Measurements from ENCODE around the gene MYL11. TPM values are rescaled to one million over a fixed set of nuclear protein-coding genes. Genes with fewer than 3 reads are reported as not detected.

Gene MYL11
- total RNA-seq, 1 donor from 2014 or later, result not detected

DNA sequence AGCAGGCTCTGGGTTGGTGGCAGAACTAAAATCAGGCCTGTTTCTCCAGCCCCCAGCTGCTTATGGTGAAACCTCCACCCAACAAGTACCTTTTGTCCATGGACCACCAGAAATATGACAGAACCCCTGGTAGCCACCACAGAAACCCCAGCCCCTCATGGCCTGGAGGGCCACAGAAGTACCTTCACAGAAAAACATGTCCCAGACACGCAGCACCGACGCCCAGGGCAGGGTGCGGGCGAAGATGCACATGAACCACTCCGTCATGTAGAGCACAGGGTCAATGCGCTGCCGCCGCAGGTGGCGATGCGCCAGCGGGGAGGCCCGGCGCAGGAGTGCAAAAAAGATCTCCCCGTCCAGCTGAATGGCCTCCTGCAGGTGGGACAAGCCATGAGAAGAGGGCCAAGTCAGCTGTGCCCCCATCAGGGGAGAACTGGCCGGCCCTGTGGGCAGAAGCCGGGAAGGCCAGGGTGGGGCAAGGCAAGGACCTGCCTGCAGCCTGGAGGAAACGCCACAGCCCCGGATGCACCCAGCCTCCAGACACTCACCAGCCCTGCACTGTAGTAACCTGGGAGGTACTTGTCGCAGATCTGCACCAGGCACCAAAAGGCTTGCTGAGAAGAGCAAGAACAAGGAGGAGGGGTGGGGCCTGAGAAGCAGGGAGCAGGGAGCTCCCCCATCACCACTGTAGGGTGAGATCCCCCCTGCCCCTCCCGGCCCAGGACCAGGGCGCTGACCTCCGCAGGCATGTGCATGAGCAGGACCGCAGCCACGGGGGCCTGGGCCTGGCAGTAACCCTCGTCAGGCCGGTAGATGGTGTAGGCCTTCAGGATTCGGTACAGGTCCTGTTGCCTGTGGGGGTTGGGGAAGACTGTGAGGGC, 15.4 kb upstream of the MYL11 start:
- TF ChIP-seq, protein P1, sequence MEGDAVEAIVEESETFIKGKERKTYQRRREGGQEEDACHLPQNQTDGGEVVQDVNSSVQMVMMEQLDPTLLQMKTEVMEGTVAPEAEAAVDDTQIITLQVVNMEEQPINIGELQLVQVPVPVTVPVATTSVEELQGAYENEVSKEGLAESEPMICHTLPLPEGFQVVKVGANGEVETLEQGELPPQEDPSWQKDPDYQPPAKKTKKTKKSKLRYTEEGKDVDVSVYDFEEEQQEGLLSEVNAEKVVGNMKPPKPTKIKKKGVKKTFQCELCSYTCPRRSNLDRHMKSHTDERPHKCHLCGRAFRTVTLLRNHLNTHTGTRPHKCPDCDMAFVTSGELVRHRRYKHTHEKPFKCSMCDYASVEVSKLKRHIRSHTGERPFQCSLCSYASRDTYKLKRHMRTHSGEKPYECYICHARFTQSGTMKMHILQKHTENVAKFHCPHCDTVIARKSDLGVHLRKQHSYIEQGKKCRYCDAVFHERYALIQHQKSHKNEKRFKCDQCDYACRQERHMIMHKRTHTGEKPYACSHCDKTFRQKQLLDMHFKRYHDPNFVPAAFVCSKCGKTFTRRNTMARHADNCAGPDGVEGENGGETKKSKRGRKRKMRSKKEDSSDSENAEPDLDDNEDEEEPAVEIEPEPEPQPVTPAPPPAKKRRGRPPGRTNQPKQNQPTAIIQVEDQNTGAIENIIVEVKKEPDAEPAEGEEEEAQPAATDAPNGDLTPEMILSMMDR (IDR thresholded peaks at IDR 0.05), result no peak
- no peak for DNase-seq (ENCODE audit: extremely low spot score, unreplicated experiment)
- H3K27ac Mint-ChIP-seq (ENCODE audit: unreplicated experiment), result no peak overlapping the region

DNA sequence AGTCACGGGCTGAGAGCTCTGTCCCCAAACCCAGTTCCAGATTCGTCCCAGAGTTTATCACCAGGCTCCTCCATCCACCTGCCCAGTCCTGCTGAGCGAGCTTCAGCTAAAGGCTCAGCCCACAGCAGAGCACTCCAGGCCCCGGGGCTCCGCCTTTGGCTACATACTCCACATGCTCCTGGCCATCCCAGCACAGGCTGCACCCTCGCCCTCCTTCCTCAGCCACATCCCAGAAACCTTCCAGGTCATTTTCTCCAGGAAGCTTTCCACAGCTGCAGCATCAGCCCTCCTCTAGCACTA, 14.8 kb upstream of the MYL11 start:
- Mint-ChIP-seq H3K36me3 (ENCODE audit: unreplicated experiment) (peaks cover 22% of the 10 kb centered on the region), H3K9me3 (ENCODE audit: unreplicated experiment) (no peaks in the 10 kb centered on the region), H3K27me3 (ENCODE audit: unreplicated experiment) (no peaks in the 10 kb centered on the region), H3K4me3 (ENCODE audit: unreplicated experiment) (no peak overlapping the region), H3K4me1 (ENCODE audit: unreplicated experiment) (peaks cover 7% of the 10 kb centered on the region), H3K27ac (ENCODE audit: unreplicated experiment) (no peak overlapping the region)
- no peak for DNase-seq (ENCODE audit: extremely low spot score, unreplicated experiment)
- TF ChIP-seq, protein P1 (IDR thresholded peaks at IDR 0.05), result no peak

More for the DNA sequence above, 15.4 kb upstream of the MYL11 start:
- H3K4me3 Mint-ChIP-seq (ENCODE audit: unreplicated experiment), result no peak overlapping the region
- no peaks in the 10 kb centered on the region for H3K9me3 Mint-ChIP-seq (ENCODE audit: unreplicated experiment)
- peaks cover 11% of the 10 kb centered on the region for H3K4me1 Mint-ChIP-seq (ENCODE audit: unreplicated experiment)
- H3K36me3 Mint-ChIP-seq (ENCODE audit: unreplicated experiment), result peaks cover 22% of the 10 kb centered on the region
- no peaks in the 10 kb centered on the region for H3K27me3 Mint-ChIP-seq (ENCODE audit: unreplicated experiment)

DNA sequence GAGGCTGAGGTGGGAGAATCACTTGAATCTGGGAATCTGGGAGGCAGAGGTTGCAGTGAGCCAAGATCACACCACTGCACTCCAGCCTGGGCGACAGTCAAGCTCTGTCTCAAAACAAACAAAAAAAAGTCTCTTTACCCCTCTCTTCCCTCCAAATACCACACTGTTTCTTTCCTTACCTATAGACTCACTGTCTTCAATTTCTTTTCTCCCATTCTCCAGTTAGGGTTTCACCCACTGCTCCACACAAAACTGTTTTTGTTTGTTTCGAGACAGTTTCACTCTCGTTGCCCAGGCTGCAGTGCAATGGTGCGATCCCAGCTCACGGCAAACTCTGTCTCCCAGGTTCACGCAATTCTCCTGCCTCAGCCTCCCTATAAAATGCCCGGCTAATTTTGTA, 13.4 kb upstream of the MYL11 start:
- H3K27ac Mint-ChIP-seq (ENCODE audit: unreplicated experiment), result no peak overlapping the region
- H3K4me1 Mint-ChIP-seq (ENCODE audit: unreplicated experiment), result peaks cover 6% of the 10 kb centered on the region
- no peaks in the 10 kb centered on the region for H3K9me3 Mint-ChIP-seq (ENCODE audit: unreplicated experiment)
- no peaks in the 10 kb centered on the region for H3K27me3 Mint-ChIP-seq (ENCODE audit: unreplicated experiment)
- DNase-seq (ENCODE audit: extremely low spot score, unreplicated experiment), result no peak
- H3K4me3 Mint-ChIP-seq (ENCODE audit: unreplicated experiment), result no peak overlapping the region
- TF ChIP-seq, protein P1 (IDR thresholded peaks at IDR 0.05), result no peak
- H3K36me3 Mint-ChIP-seq (ENCODE audit: unreplicated experiment), result peaks cover 32% of the 10 kb centered on the region

DNA sequence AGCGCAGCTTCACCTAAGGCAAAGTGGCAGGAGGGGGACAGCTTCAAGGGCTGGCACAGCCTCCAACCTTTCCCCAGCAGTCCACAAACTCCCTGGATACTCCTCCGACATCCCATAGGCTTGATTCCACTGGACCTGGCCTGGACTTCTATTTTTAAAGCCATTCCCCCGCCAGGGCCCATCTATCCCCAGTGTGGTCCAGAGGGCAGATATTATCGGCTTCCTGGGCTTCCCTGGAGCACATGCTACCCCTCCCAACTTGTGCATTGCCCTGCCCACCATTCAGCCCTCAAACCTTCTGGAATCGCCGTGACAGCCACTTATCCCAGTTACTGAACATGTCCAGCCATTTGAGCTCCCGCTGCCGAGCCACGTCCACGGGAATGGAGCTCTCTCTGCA, 9.4 kb upstream of the MYL11 start:
- Mint-ChIP-seq H3K27me3 (ENCODE audit: unreplicated experiment) (no peaks in the 10 kb centered on the region), H3K4me3 (ENCODE audit: unreplicated experiment) (no peak overlapping the region), H3K9me3 (ENCODE audit: unreplicated experiment) (no peaks in the 10 kb centered on the region), H3K36me3 (ENCODE audit: unreplicated experiment) (peaks cover 30% of the 10 kb centered on the region), H3K27ac (ENCODE audit: unreplicated experiment) (no peak overlapping the region), H3K4me1 (ENCODE audit: unreplicated experiment) (peaks cover 33% of the 10 kb centered on the region)
- DNase-seq (ENCODE audit: extremely low spot score, unreplicated experiment), result no peak
- TF ChIP-seq, protein P1 (IDR thresholded peaks at IDR 0.05), result no peak

DNA sequence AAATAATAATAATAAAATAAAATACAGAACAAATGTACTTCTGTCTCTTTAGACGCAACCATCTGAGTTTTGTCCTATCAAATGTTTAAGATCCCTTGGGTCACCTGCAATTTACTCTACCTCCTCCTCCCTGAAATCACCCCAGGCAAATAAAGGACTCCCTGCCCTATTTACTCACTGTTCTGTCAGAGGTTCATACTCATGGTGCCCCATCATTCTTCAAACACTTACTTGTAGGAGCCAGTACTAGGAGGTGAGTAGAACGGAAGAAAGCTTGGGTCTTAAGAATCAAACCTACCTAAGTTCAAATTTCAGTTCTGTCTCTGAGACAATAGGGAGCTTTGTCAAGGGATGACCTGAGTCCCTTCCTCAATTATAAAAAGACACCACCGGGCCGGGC, 8.1 kb upstream of the MYL11 start:
- peak overlapping the region; percentile 10 for H3K4me3 Mint-ChIP-seq (ENCODE audit: unreplicated experiment)
- H3K4me1 Mint-ChIP-seq (ENCODE audit: unreplicated experiment), result peaks cover 38% of the 10 kb centered on the region
- H3K27ac Mint-ChIP-seq (ENCODE audit: unreplicated experiment), result no peak overlapping the region
- peaks cover 27% of the 10 kb centered on the region for H3K36me3 Mint-ChIP-seq (ENCODE audit: unreplicated experiment)
- no peaks in the 10 kb centered on the region for H3K27me3 Mint-ChIP-seq (ENCODE audit: unreplicated experiment)
- DNase-seq (ENCODE audit: extremely low spot score, unreplicated experiment), result no peak
- TF ChIP-seq, protein P1 (IDR thresholded peaks at IDR 0.05), result no peak
- no peaks in the 10 kb centered on the region for H3K9me3 Mint-ChIP-seq (ENCODE audit: unreplicated experiment)

Measured in osteocyte (in vitro differentiated cells).